Left kidney (tissue), 2 donors: ENCODE measurements around the gene ZNF106. TPM values are rescaled to one million over a fixed set of nuclear protein-coding genes. Genes with fewer than 3 reads are reported as not detected.

Source experiments
- DNase-seq: peaks from one replicate; pipeline ENCODE4 v3.0.0-alpha.2; 2013
- polyA plus RNA-seq: library from polyadenylated mRNA; unstranded; fragments of 120-200 nt; gene quantifications from one replicate; pipeline ENCODE4 v1.2.1, GENCODE V29; 2013; ENCODE audit not compliant: insufficient read length

Gene ZNF106
- polyA plus RNA-seq, 1 donor: 56.5 TPM

GRCh38 chr15:42483677-42484076 is 7.3 kb downstream of the ZNF106 start:
- no peak for DNase-seq

GRCh38 chr15:42482701-42483100 is 8.2 kb downstream of the ZNF106 start:
- DNase-seq: no peak

GRCh38 chr15:42474827-42475226 is 16.1 kb downstream of the ZNF106 start:
- no peak for DNase-seq

- DNase-seq: no peak
Measured at GRCh38 chr15:42471002-42471401, 19.9 kb downstream of the ZNF106 start.

- no peak for DNase-seq
Measured at GRCh38 chr15:42465520-42466259, 25.3 kb downstream of the ZNF106 start.

DNA sequence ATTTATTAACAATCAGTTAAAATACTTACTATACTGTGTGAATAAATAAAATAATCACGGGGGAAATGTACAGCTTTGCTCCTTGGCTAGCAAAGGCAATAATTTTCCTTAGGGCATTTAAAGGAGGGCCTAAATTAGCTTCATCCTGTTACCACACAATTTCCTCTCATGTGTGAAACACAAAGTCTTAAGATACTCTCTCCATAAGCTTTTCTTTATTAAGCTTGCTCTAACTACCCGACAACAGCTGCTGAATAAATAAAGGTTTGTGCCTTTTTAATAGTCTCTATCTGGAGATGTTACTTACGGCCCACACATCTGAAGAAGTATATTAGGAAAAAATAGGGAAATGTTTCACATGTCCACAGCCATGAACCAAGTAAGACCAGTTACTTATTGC is 29.7 kb downstream of the ZNF106 start:
- no peak for DNase-seq

DNA sequence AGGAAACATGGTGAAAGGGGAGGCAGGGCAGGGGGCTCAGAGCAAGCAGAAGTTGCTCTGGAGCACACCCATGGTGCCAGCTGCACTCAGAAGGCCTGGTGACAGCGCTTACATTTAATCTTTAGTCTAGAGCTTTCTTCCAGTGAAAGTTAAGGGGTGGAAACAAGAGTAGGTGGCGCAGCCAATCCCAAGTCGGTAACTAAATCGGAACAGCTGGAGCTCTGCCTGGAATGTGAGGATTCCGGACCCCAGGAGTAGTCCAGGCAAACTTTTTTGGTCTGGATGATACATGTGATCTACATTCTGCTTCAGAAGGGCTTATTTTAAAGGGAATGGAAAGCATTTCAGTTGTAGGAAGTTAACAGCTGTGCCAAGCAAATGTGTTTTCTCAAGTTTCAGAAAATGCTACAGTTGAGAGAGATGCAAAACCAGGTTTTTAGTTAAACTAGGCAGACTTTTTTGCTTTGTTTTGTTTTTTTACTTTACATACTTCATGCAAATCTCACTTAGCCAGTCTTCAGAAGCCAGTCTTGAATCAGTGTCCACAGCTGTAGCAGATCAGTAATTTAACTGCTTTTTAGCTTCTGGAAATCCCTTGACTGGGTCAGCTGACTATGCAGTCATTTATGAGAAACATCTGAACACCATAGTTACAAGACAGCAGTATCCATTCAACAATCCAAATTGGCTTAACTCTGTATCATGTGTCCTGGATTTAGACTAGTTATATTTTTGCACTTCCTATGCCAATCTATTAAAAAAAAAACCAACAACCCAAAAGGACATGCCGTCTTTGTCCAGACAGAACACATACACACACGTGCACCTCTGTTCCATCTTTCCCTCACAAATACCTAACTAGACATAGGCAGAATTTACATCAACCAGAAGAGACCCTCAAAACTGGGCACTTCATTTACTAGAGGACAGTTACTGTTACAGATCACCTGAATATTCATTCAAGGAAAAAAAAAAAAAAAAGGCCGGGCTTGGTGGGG is 33.2 kb downstream of the ZNF106 start:
- DNase-seq: peak; percentile 86

GRCh38 chr15:42456971-42457370 is 34.0 kb downstream of the ZNF106 start:
- no peak for DNase-seq

- DNase-seq: no peak
Measured at GRCh38 chr15:42456531-42456930, 34.4 kb downstream of the ZNF106 start.

DNA sequence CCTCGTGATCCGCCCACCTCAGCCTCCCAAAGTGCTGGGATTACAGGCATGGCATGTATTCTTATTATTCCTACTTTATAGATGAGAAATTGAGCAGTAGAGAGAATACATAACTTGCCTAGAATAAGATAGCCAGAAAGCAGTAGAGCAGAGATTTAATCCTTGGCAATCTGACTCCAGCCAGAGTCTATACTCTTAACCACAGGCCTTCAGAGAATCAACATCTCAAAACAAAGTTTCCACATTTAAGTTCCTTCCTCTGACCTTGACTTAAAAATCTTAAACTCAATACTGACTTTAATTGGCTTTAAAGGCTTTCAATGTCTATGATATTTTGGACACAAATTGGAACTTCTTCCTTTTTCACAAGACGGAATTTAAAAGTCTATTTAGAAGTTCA is 37.1 kb downstream of the ZNF106 start:
- DNase-seq: no peak

GRCh38 chr15:42450425-42450790 is 40.5 kb downstream of the ZNF106 start:
- DNase-seq: no peak

DNA sequence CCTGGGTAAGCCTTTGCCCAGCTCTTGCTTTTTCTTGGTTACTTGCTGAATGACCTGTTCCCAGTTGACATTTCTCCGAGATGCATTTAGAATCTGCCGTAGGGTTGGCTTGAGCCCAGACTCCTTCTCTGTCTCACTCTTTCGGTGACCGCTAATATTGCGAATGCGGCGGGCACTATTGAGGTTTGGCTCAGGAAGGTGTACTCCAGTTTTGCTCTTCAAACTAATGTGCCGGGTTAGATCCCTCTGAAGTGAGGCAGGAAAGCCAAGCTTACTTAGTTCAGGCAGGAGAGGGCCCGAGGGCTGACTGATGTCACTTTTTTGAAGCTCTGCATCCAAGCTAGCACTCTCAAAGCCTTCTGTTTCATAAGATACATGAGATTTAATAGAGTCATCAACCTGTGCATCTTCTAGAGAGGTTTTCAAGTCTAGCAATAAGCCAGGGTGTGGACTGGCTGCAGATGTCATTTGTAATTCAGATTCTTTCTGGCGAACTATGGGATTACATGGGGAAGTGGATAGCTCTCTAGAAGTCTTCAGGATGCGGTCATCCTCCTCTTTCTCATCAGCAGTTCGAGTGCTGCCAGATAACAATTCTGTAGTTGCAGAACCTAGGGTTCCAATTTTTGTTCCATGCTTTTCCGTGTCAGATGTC is 41.0 kb downstream of the ZNF106 start:
- DNase-seq: no peak

DNA sequence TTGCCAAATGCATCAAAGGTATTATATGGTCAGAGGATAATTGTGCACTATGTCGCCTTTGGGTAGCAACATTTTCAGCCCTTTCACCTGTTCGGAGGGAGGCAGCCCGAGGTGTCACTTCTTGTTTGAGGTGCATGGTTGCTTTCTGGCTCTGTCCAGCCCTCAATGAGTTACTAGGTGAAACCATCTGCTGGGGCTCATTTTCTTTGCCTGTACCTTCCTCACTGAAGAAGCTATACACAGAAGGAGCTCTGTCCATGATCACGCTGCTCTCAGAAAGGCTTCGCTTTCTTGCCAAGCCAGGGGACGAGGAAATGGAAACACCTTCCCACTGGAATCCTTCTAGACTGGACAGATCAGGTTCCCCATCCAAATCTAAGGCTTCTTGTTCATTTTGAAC is 42.7 kb downstream of the ZNF106 start:
- DNase-seq: no peak

DNA sequence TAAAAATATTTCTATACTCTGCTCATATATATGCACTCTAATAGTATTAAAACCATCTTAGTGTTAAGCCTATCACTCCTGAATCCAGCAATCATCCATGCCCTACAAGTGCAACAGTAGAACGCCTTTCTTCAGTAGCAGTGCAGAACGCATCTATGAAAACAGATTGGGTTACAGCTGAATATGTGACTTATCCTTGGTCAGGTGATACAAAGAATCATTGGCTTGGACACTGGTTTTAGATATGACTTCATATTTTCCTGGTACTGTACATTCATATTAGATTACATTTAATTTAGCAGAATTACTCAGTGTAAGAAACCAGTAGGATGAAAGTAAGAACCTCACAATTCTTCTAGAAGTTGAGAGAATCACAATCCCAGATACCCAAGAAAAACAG is 43.3 kb downstream of the ZNF106 start:
- DNase-seq: no peak

DNA sequence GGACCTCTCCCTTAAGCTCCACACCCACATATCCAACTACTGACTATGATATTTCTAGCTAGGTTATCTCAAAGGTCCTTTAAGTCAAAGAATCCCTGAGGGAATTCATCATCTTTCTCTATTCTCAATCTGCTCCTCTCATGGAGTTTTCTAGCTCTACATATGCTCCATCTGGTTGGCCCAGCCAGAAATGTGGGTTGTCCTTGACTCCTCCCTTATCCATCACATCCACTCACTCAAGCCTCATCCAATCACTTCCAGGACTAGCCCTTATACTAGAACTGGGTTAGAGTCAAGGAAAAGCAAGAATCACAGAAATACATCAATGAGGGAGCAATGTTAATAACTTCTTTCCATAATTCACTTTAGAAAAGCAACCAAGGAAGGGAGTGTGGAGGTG is 45.4 kb downstream of the ZNF106 start:
- no peak for DNase-seq

DNA sequence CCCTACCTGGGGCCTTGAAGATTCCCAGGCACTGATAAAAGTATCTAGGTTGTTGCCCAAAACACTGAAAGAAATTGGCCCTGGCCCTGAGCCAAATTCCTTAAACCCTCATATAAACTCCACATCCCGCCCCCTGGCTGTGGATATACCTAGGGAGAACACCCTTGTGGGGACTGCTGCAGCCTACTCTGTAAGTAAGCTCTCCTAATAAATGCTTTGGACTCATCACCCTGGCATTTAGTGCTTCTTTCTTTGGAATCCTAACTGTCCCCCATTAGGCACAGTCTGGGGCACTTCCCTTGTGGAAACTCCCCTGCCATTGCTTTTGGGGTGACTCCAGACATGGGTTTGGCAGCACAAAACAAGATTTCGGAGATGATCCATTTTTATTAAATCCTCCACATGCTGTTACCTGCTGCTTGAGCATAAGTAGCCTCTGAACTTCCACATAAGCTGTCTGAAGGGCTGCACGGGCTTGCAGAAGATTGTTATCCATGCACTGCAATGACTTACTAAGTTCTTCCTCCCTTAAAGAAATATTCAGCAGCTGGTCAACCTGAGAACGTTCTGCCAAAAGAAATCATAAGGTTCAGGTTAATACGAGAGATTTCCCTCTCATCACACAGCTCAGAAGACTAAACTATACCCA is 46.4 kb downstream of the ZNF106 start:
- DNase-seq: no peak

DNA sequence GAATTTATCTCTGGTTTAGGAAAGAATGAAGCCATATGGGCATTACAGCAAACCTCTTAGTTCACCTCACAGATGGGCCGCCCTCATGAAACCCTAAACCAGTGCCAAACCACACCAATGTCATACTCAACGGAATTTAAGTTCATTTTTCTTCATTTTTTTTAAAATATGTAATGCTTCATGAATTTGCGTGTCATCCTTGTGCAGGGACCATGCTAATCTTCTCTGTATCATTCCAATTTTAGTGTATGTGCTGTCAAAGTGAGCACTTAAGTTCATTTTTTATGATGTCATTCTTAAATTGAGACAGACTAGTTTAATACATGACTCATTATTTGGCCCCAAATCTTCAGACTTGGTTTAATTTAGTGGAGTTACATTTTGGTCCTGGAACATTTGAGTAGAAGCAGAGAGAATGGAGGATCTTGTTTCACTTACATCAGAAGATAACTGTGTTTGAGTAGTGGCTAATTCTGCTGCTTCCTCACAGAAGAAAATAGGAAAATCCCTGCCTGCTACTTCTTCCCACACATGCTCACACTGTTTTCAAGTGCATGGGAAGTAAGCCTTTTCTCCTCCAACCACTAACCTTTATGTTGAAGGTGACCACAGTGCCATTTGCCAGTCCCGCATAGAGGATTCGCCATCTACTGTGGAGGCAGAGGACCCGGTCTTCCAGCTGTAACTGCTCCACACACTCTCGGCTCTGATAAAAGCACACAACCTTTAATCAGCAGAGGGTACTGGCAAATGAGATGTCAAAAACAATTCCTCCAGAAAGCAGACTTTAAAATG is 63.3 kb downstream of the ZNF106 start:
- DNase-seq: no peak

GRCh38 chr15:42421376-42421775 is 69.6 kb downstream of the ZNF106 start:
- DNase-seq: no peak

DNA sequence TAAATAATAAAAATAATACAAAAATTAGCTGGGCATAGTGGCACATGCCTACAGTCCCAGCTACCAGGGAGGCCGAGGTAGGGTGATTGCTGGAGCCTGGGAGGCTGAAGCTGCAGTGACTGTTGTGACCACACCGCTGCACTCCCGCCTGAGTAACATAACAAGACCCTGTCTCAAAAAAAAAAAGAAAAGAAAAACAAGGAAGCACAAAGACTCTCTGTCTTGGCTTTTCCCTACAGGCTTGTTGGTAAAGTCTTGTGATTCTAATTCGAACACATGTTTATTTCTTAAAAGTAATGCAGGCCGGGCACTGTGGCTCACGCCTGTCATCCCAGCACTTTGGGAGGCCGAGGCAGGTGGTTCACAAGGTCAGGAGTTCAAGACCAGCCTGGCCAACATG is 71.6 kb downstream of the ZNF106 start:
- no peak for DNase-seq

- no peak for DNase-seq
Measured at GRCh38 chr15:42413920-42414319, 77.0 kb downstream of the ZNF106 start.

DNA sequence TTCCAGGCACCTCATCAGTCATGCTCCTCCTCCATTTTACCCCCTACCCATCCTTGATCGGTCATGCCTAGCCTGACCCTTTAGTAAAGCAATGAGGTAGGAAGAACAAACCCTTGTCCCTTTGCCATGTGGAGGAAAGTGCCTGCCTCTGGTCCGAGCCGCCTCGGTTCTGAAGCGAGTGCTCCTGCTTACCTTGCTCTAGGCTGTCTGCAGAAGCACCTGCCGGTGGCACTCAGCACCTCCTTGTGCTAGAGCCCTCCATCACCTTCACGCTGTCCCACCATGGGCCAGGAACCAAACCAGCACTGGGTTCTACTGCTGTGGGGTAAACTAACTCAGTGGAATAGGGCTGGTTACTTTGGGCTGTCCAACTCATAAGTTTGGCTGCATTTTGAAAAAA is 79.1 kb downstream of the ZNF106 start:
- no peak for DNase-seq
